A673 (cell line): Measurements from ENCODE around the gene PEX26. TPM values are rescaled to one million over a fixed set of nuclear protein-coding genes. Genes with fewer than 3 reads are reported as not detected.

Experiments used
- BruUV-seq: library from RNA; stranded (reverse); fragments of 400-500 nt; replicated peaks from 2 replicates; lab custom pipeline; 2021; lab: Mats Ljungman, UMichigan
- CTCF ChIA-PET: fragments of 300-600 bp; sonication (Branson Sonifier 250); formaldehyde crosslinking; loops from one replicate; lab custom pipeline; 2022; ENCODE audit warnings: antibody characterized with exemption; lab: Charles Lee
- POLR2A ChIA-PET: fragments of 300-600 bp; sonication (Branson Sonifier 250); formaldehyde crosslinking; loops from one replicate; lab custom pipeline; 2022; ENCODE audit warnings: antibody characterized with exemption; ENCODE audit not compliant: low non-redundant PET; lab: Charles Lee
- DNase-seq: peaks from one replicate; pipeline ENCODE4 v3.0.0-alpha.2; 2015; ENCODE audit warnings: low spot score
- H3K27ac ChIP-seq: fragments of 200-600 bp; sonication (generic); 2 replicates; pipeline ENCODE4 v1.5.1; 2016; ENCODE audit warnings: mixed run types, low read depth, mild to moderate bottlenecking, mixed read lengths, antibody characterized with exemption, low read length; ENCODE audit not compliant: poor library complexity, severe bottlenecking
- H3K27me3 ChIP-seq: fragments of 200-600 bp; sonication (generic); replicated peaks from 2 replicates; pipeline ENCODE4 v1.6.1; 2017; ENCODE audit warnings: mixed run types, low read depth, mild to moderate bottlenecking, mixed read lengths, antibody characterized with exemption, low read length; ENCODE audit not compliant: insufficient read depth, poor library complexity
- H3K36me3 ChIP-seq: fragments of 200-600 bp; sonication (generic); 2 replicates; pipeline ENCODE4 v1.6.1; 2016; ENCODE audit warnings: mixed run types, mild to moderate bottlenecking, mixed read lengths, antibody characterized with exemption, low read length; ENCODE audit not compliant: insufficient read depth, poor library complexity, severe bottlenecking
- H3K4me1 ChIP-seq: fragments of 200-600 bp; sonication (generic); 2 replicates; pipeline ENCODE4 v1.6.1; 2017; ENCODE audit warnings: mixed run types, mild to moderate bottlenecking, mixed read lengths, antibody characterized with exemption, low read length; ENCODE audit not compliant: insufficient read depth, poor library complexity, severe bottlenecking
- H3K4me3 ChIP-seq: fragments of 200-600 bp; sonication (generic); 2 replicates; pipeline ENCODE4 v1.5.1; 2016; ENCODE audit warnings: low read depth, mixed run types, mild to moderate bottlenecking, mixed read lengths, low read length; ENCODE audit not compliant: poor library complexity, severe bottlenecking
- H3K9me3 ChIP-seq: fragments of 200-600 bp; sonication (generic); 2 replicates; pipeline ENCODE4 v1.6.1; 2016; ENCODE audit warnings: mixed run types, low read depth, mild to moderate bottlenecking, mixed read lengths, antibody characterized with exemption, low read length; ENCODE audit not compliant: poor library complexity, severe bottlenecking
- CTCF ChIP-seq: fragments of 300-800, 200-600 bp; sonication (generic); conservative IDR thresholded peaks from 2 replicates; pipeline ENCODE4 v1.5.1; 2017; ENCODE audit warnings: low read depth, mild to moderate bottlenecking, antibody characterized with exemption, low read length, moderate library complexity, mixed read lengths
- EZH2 ChIP-seq: fragments of 200-600 bp; sonication (generic); IDR thresholded peaks from 2 replicates; pipeline ENCODE4 v1.6.1; 2017; ENCODE audit warnings: borderline replicate concordance, low read depth, mild to moderate bottlenecking, mixed read lengths, antibody characterized with exemption, low read length; ENCODE audit not compliant: poor library complexity, severe bottlenecking
- intact Hi-C: fragments of 100-400 bp; cut with micrococcal nuclease; formaldehyde crosslinking; loops from one replicate; pipeline ENCODE4 v1.10.0; 2022; ENCODE audit not compliant: unreplicated experiment
- total RNA-seq: library from RNA; stranded (reverse); gene quantifications from 2 replicates; pipeline ENCODE4 v1.2.3, GENCODE V29; 2021

The PEX26 gene
- total RNA-seq, 1 experiment from 2014 or later = 36.9 TPM

GRCh38 chr22:18055619-18056160 lies 22.1 kb upstream of the PEX26 start:
- POLR2A ChIA-PET = no interaction called here
- DNase-seq = no peak
- intact Hi-C loops = no loop called here
- CTCF ChIA-PET = no interaction called here
- TF ChIP-seq CTCF = no peak
- TF ChIP-seq EZH2 = no peak
- H3K4me3 ChIP-seq = no peak overlapping the region
- H3K36me3 ChIP-seq = no peaks in the 10 kb centered on the region
- no peak overlapping the region for H3K27ac ChIP-seq
- no peaks in the 10 kb centered on the region for H3K4me1 ChIP-seq
- no peaks in the 10 kb centered on the region for H3K27me3 ChIP-seq
- no peaks in the 10 kb centered on the region for H3K9me3 ChIP-seq
- no TSS peak for BruUV-seq

- TF ChIP-seq EZH2 (no peak), CTCF (no peak)
- Histone ChIP-seq H3K27me3 (no peaks in the 10 kb centered on the region), H3K4me1 (no peaks in the 10 kb centered on the region), H3K4me3 (no peak overlapping the region), H3K9me3 (no peaks in the 10 kb centered on the region), H3K36me3 (no peaks in the 10 kb centered on the region), H3K27ac (no peak overlapping the region)
- ChIA-PET CTCF (no interaction called here), POLR2A (no interaction called here)
- BruUV-seq = no TSS peak
- intact Hi-C loops = no loop called here
- no peak for DNase-seq
Measured at GRCh38 chr22:18056161-18056666, 21.6 kb upstream of the PEX26 start.

GRCh38 chr22:18056807-18057474 lies 20.8 kb upstream of the PEX26 start:
- no peak overlapping the region for H3K27ac ChIP-seq
- H3K4me1 ChIP-seq = no peaks in the 10 kb centered on the region
- no peaks in the 10 kb centered on the region for H3K27me3 ChIP-seq
- no peaks in the 10 kb centered on the region for H3K9me3 ChIP-seq
- POLR2A ChIA-PET = no interaction called here
- DNase-seq = no peak
- CTCF ChIA-PET = no interaction called here
- H3K4me3 ChIP-seq = no peak overlapping the region
- no TSS peak for BruUV-seq
- no peaks in the 10 kb centered on the region for H3K36me3 ChIP-seq
- TF ChIP-seq EZH2 = no peak
- TF ChIP-seq CTCF = no peak
- intact Hi-C loops = no loop called here
